Left forelimb (tissue), 1 donor: ENCODE data around the gene RFT1.

Experiments used
- DNase-seq: peaks from one replicate; pipeline ENCODE4 v3.0.0-alpha.2; 2018; ENCODE audit warnings: low spot score

RFT1 gene

GRCh38 chr3:53126601-53127000 is 3.6 kb downstream of the RFT1 start:
- no peak for DNase-seq

GRCh38 chr3:53123953-53124352 is 6.3 kb downstream of the RFT1 start:
- DNase-seq: no peak

GRCh38 chr3:53123510-53123909 is 6.7 kb downstream of the RFT1 start:
- no peak for DNase-seq

GRCh38 chr3:53122933-53123305 is 7.3 kb downstream of the RFT1 start:
- DNase-seq: no peak

- no peak for DNase-seq
Observed at GRCh38 chr3:53122255-53122932, 7.8 kb downstream of the RFT1 start.

- DNase-seq: no peak
Observed at GRCh38 chr3:53120336-53120735, 9.9 kb downstream of the RFT1 start.

- no peak for DNase-seq
Observed at GRCh38 chr3:53116956-53117355, 13.3 kb downstream of the RFT1 start.

- no peak for DNase-seq
Observed at GRCh38 chr3:53114412-53115074, 15.7 kb downstream of the RFT1 start.

- peak; percentile 87 for DNase-seq
Observed at GRCh38 chr3:53114011-53114400, 16.2 kb downstream of the RFT1 start.

- no peak for DNase-seq
Observed at GRCh38 chr3:53113293-53114010, 16.8 kb downstream of the RFT1 start.

GRCh38 chr3:53111822-53112221 is 18.4 kb downstream of the RFT1 start:
- DNase-seq: no peak

- no peak for DNase-seq
Observed at GRCh38 chr3:53109891-53110771, 20.1 kb downstream of the RFT1 start.

- DNase-seq: no peak
Observed at GRCh38 chr3:53109190-53109589, 21.0 kb downstream of the RFT1 start.

- DNase-seq: no peak
Observed at GRCh38 chr3:53104762-53105161, 25.5 kb downstream of the RFT1 start.

GRCh38 chr3:53103397-53104296 is 26.6 kb downstream of the RFT1 start:
- no peak for DNase-seq

GRCh38 chr3:53102601-53103147 is 27.6 kb downstream of the RFT1 start:
- no peak for DNase-seq

- no peak for DNase-seq
Observed at GRCh38 chr3:53101956-53102355, 28.3 kb downstream of the RFT1 start.

GRCh38 chr3:53100818-53101466 is 29.3 kb downstream of the RFT1 start:
- no peak for DNase-seq

GRCh38 chr3:53097887-53098286 is 32.3 kb downstream of the RFT1 start:
- no peak for DNase-seq

GRCh38 chr3:53092942-53093341 is 37.3 kb downstream of the RFT1 start:
- DNase-seq: no peak
